A172 (cell line): Measurements from ENCODE around the gene CCDC106. TPM values are rescaled to one million over a fixed set of nuclear protein-coding genes. Genes with fewer than 3 reads are reported as not detected.

ENCODE experiments used
- DNase-seq: peaks from one replicate; pipeline ENCODE4 v3.0.0-alpha.2; 2015; ENCODE audit warnings: low spot score
- total RNA-seq: library from RNA; depleted of rRNA; stranded (reverse); fragments of >200 nt; shearing (Covaris generic); gene quantifications from 2 replicates; pipeline ENCODE4 v1.2.3, GENCODE V29; 2014

Gene CCDC106
- total RNA-seq, 1 experiment from 2014 or later: 2.6 TPM

GRCh38 chr19:55668603-55669348, 20.8 kb downstream of the CCDC106 start:
- no peak for DNase-seq

- DNase-seq: no peak
Observed at GRCh38 chr19:55669418-55670279, 21.6 kb downstream of the CCDC106 start.

GRCh38 chr19:55670280-55671053, 22.5 kb downstream of the CCDC106 start:
- peak; percentile 99 for DNase-seq

- DNase-seq: no peak
Observed at GRCh38 chr19:55671054-55671378, 23.0 kb downstream of the CCDC106 start.

- DNase-seq: peak; percentile 94
Observed at GRCh38 chr19:55672418-55672817, 24.4 kb downstream of the CCDC106 start.

GRCh38 chr19:55673465-55673864, 25.5 kb downstream of the CCDC106 start:
- no peak for DNase-seq

GRCh38 chr19:55673889-55674288, 25.9 kb downstream of the CCDC106 start:
- DNase-seq: no peak

- DNase-seq: no peak
Observed at GRCh38 chr19:55674459-55674840, 26.4 kb downstream of the CCDC106 start.

- peak; percentile 98 for DNase-seq
Observed at GRCh38 chr19:55674841-55675660, 27.0 kb downstream of the CCDC106 start, which contains the start of gene EPN1. Gene EPN1 (plus strand): TSS chr19:55675226. CDS start chr19:55678628, 3,402 bp downstream.

- no peak for DNase-seq
Observed at GRCh38 chr19:55675661-55676354, 27.8 kb downstream of the CCDC106 start.

- no peak for DNase-seq
Observed at GRCh38 chr19:55676383-55676782, 28.4 kb downstream of the CCDC106 start.

GRCh38 chr19:55676889-55677505, 29.0 kb downstream of the CCDC106 start:
- DNase-seq: no peak

GRCh38 chr19:55677572-55678028, 29.6 kb downstream of the CCDC106 start:
- no peak for DNase-seq

GRCh38 chr19:55678121-55678671, 30.2 kb downstream of the CCDC106 start:
- no peak for DNase-seq

GRCh38 chr19:55679343-55680257, 31.6 kb downstream of the CCDC106 start:
- no peak for DNase-seq

- no peak for DNase-seq
Observed at GRCh38 chr19:55680339-55681130, 32.5 kb downstream of the CCDC106 start.

GRCh38 chr19:55681131-55682092, 33.4 kb downstream of the CCDC106 start:
- no peak for DNase-seq
